ENCODE data around the gene SLC9A8.

DNA sequence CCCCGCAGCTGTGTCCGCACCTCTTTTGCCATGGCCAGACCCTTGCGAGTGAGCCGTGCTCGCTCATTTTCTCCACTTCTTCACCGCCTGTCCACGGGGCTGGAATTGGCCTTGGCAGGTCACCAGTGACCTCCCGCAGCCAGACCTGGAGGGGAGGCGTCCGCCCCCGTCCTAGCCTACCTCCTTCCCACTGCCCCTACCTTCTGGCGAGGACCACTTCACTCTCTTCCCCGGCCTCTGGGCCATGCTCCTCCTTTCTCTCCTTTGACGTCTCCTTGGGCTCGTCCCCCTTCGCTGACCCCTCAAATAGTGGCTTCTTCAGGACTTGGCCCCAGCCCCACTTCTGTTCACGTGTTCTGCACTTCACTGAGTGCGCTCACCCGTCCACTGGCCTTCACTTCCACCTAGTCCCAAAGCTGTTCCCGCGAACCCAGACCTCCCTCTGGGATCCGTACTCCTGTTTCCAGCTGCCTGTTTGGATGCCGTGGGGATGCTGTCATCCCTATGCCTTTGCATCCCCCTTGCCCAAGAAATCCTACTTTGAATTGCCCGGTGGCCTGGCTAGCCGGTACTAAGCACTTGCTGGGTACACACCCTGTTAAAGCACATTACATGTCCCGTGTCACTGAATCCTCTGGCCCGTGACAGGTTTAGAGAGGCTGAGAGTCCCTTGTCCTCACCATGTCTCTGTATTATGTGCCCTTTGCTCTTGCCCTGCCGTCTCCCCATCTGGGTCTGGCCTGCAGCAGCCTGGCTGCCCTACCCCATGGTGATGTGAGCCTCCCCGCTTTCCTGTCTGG lies 69.7 kb downstream of the SLC9A8 start:
- TF ChIP-seq, protein P1, sequence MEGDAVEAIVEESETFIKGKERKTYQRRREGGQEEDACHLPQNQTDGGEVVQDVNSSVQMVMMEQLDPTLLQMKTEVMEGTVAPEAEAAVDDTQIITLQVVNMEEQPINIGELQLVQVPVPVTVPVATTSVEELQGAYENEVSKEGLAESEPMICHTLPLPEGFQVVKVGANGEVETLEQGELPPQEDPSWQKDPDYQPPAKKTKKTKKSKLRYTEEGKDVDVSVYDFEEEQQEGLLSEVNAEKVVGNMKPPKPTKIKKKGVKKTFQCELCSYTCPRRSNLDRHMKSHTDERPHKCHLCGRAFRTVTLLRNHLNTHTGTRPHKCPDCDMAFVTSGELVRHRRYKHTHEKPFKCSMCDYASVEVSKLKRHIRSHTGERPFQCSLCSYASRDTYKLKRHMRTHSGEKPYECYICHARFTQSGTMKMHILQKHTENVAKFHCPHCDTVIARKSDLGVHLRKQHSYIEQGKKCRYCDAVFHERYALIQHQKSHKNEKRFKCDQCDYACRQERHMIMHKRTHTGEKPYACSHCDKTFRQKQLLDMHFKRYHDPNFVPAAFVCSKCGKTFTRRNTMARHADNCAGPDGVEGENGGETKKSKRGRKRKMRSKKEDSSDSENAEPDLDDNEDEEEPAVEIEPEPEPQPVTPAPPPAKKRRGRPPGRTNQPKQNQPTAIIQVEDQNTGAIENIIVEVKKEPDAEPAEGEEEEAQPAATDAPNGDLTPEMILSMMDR (IDR thresholded peaks at IDR 0.05), result no peak
- TF ChIP-seq, protein P2, sequence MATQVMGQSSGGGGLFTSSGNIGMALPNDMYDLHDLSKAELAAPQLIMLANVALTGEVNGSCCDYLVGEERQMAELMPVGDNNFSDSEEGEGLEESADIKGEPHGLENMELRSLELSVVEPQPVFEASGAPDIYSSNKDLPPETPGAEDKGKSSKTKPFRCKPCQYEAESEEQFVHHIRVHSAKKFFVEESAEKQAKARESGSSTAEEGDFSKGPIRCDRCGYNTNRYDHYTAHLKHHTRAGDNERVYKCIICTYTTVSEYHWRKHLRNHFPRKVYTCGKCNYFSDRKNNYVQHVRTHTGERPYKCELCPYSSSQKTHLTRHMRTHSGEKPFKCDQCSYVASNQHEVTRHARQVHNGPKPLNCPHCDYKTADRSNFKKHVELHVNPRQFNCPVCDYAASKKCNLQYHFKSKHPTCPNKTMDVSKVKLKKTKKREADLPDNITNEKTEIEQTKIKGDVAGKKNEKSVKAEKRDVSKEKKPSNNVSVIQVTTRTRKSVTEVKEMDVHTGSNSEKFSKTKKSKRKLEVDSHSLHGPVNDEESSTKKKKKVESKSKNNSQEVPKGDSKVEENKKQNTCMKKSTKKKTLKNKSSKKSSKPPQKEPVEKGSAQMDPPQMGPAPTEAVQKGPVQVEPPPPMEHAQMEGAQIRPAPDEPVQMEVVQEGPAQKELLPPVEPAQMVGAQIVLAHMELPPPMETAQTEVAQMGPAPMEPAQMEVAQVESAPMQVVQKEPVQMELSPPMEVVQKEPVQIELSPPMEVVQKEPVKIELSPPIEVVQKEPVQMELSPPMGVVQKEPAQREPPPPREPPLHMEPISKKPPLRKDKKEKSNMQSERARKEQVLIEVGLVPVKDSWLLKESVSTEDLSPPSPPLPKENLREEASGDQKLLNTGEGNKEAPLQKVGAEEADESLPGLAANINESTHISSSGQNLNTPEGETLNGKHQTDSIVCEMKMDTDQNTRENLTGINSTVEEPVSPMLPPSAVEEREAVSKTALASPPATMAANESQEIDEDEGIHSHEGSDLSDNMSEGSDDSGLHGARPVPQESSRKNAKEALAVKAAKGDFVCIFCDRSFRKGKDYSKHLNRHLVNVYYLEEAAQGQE (IDR thresholded peaks at IDR 0.05), result no peak
- TF ChIP-seq POLR2A (IDR thresholded peaks at IDR 0.05; ENCODE audit: low read length), result no peak
- TF ChIP-seq KDM1A (IDR thresholded peaks at IDR 0.05; ENCODE audit: low read depth), result no peak
- TF ChIP-seq BHLHE40 (IDR thresholded peaks at IDR 0.05; ENCODE audit: low read depth, low read length), result no peak
- TF ChIP-seq JUNB (IDR thresholded peaks at IDR 0.05), result no peak
- no peak for TF ChIP-seq HOXB13 (CRISPR knock-in tag; IDR thresholded peaks at IDR 0.05; ENCODE audit: low read depth)
- no peak for TF ChIP-seq HDAC2 (IDR thresholded peaks at IDR 0.05)
- TF ChIP-seq CEBPB (IDR thresholded peaks at IDR 0.05), result no peak
- TF ChIP-seq CHD2 (IDR thresholded peaks at IDR 0.05; ENCODE audit: low read length, partially characterized antibody), result no peak
- no peak for TF ChIP-seq MYC (IDR thresholded peaks at IDR 0.05; ENCODE audit: borderline replicate concordance, low read length)
